Testis (tissue), 2 donors: ENCODE data around the gene CALU.

Experiments used
- POLR2A ChIP-seq: fragments of 450-650 bp; IDR thresholded peaks from one replicate; pipeline ENCODE4 v1.6.1; 2017; ENCODE audit warnings: antibody characterized with exemption, mild to moderate bottlenecking, moderate library complexity
- TF ChIP-seq, protein P1 (sequence below), 3 experiments: fragments of 450-650 bp in 2 of 3; fragments of 200-600 bp in 1 of 3; sonication (generic) in 1 of 3; IDR thresholded peaks; one replicate each; pipeline ENCODE4 v1.5.1; 2016 to 2019; ENCODE audit warnings: antibody characterized with exemption in 3 of 3, mild to moderate bottlenecking in 2 of 3, moderate library complexity in 1 of 3

- TF ChIP-seq, protein P1, sequence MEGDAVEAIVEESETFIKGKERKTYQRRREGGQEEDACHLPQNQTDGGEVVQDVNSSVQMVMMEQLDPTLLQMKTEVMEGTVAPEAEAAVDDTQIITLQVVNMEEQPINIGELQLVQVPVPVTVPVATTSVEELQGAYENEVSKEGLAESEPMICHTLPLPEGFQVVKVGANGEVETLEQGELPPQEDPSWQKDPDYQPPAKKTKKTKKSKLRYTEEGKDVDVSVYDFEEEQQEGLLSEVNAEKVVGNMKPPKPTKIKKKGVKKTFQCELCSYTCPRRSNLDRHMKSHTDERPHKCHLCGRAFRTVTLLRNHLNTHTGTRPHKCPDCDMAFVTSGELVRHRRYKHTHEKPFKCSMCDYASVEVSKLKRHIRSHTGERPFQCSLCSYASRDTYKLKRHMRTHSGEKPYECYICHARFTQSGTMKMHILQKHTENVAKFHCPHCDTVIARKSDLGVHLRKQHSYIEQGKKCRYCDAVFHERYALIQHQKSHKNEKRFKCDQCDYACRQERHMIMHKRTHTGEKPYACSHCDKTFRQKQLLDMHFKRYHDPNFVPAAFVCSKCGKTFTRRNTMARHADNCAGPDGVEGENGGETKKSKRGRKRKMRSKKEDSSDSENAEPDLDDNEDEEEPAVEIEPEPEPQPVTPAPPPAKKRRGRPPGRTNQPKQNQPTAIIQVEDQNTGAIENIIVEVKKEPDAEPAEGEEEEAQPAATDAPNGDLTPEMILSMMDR (IDR thresholded peaks at IDR 0.05), result no peak
- no peak for TF ChIP-seq POLR2A
Measured at GRCh38 chr7:128800567-128800966, 61.4 kb downstream of the CALU start.
